Upper lobe of left lung (tissue), 6 donors: ENCODE data around the gene TRAPPC6A. TPM values are rescaled to one million over a fixed set of nuclear protein-coding genes. Genes with fewer than 3 reads are reported as not detected.
A peak's percentile ranks its signal among the peaks of the same experiment; 100 is the strongest.

ENCODE experiments used
- ATAC-seq, 2 donors: fragments of 200-7000 bp; cut with Tn5 transposase; one replicate each; pipeline ENCODE4 v1.9.1; 2022; ENCODE audit warnings: mild to moderate bottlenecking in 2 of 2, moderate library complexity in 2 of 2; ENCODE audit not compliant: low FRiP score in 2 of 2
- DNase-seq, 2 donors: peaks; one replicate each; pipeline ENCODE4 v3.0.0-alpha.2; 2019 to 2020
- H3K27ac ChIP-seq, 4 donors: fragments of 200-600 bp; sonication (generic); one replicate each; pipeline ENCODE4 v1.5.1; 2016 to 2019
- H3K27me3 ChIP-seq, 4 donors: fragments of 200-600 bp; sonication (generic); one replicate each; pipeline ENCODE4 v1.5.1; 2017 to 2019
- H3K36me3 ChIP-seq, 4 donors: fragments of 200-600 bp; sonication (generic); one replicate each; pipeline ENCODE4 v1.5.1; 2016 to 2019
- H3K4me1 ChIP-seq, 4 donors: fragments of 200-600 bp; sonication (generic); one replicate each; pipeline ENCODE4 v1.5.1; 2018 to 2019
- H3K4me3 ChIP-seq, 4 donors: fragments of 200-600 bp; sonication (generic); one replicate each; pipeline ENCODE4 v1.5.1; 2017 to 2019; ENCODE audit warnings: mild to moderate bottlenecking in 2 of 4, moderate library complexity in 1 of 4
- H3K9me3 ChIP-seq, 4 donors: fragments of 200-600 bp; sonication (generic); one replicate each; pipeline ENCODE4 v1.5.1; 2018 to 2019
- CTCF ChIP-seq, 6 experiments: fragments of 450-650 bp in 4 of 6; fragments of 200-600 bp in 2 of 6; sonication (generic) in 2 of 6; IDR thresholded peaks; one replicate each; pipeline ENCODE4 v1.5.1; 2016 to 2019; ENCODE audit warnings: antibody characterized with exemption in 6 of 6
- EP300 ChIP-seq, 4 donors: sonication (generic); formaldehyde crosslinking; IDR thresholded peaks; one replicate each; pipeline ENCODE4 v1.5.1; 2017; ENCODE audit warnings: antibody characterized with exemption in 4 of 4, control low read depth in 2 of 4
- POLR2A ChIP-seq, 4 donors: fragments of 450-650 bp; IDR thresholded peaks; one replicate each; pipeline ENCODE4 v1.5.1; 2016 to 2017; ENCODE audit warnings: antibody characterized with exemption in 4 of 4, mild to moderate bottlenecking in 2 of 4
- POLR2AphosphoS5 ChIP-seq, 2 donors: sonication (generic); formaldehyde crosslinking; IDR thresholded peaks; one replicate each; pipeline ENCODE4 v1.5.1; 2017; ENCODE audit warnings: antibody characterized with exemption in 2 of 2
- WGBS, 2 donors: methylation state at CpG; one replicate each; pipeline ENCODE4 v1.1.5; 2017 to 2018; 5-methylcytosine and 5-hydroxymethylcytosine counted together
- total RNA-seq, 6 donors: library from RNA; depleted of rRNA in 4 of 6; stranded (reverse); fragments of >200 nt in 4 of 6; gene quantifications; one replicate each; pipeline versions ENCODE4 v1.1.0 to v1.2.1, GENCODE V29; 2016 to 2021
- donor health status: DM: no; HTN: no; CAD: no; lungs with moderate emphysema.
- donor health status: DM: no; HTN: yes; CAD: no; lungs with severe emphysema.

Gene TRAPPC6A
- total RNA-seq, 6 donors from 2014 or later, result 10.5 to 53.3 (median 23.7) TPM

- H3K4me3 ChIP-seq, result no peak overlapping the region
- ATAC-seq, result no peak
- 56 to 60% methylated on average over 1 to 4 of the region's 4 CpGs for WGBS, 2 donors
- no peak for TF ChIP-seq CTCF (IDR thresholded peaks at IDR 0.05)
- TF ChIP-seq POLR2A (IDR thresholded peaks at IDR 0.05), result no peak
- no peak for TF ChIP-seq EP300 (IDR thresholded peaks at IDR 0.05)
- TF ChIP-seq POLR2AphosphoS5 (IDR thresholded peaks at IDR 0.05), result no peak
- no peaks in the 10 kb centered on the region for H3K9me3 ChIP-seq
- H3K27me3 ChIP-seq, result peaks cover 0 to 28% (median 23%) of the 10 kb centered on the region in 4 donors
- DNase-seq, result peak in 1 of 2 donors; percentile 44
- H3K27ac ChIP-seq, result no peak overlapping the region
- H3K4me1 ChIP-seq, result peaks cover 24 to 33% (median 27%) of the 10 kb centered on the region in 4 donors
- peaks cover 0 to 13% (median 8%) of the 10 kb centered on the region in 4 donors for H3K36me3 ChIP-seq
Observed at GRCh38 chr19:45150751-45151281, 27.2 kb downstream of the TRAPPC6A start.

GRCh38 chr19:45150180-45150579, 27.9 kb downstream of the TRAPPC6A start:
- TF ChIP-seq EP300 (IDR thresholded peaks at IDR 0.05) (no peak), POLR2AphosphoS5 (IDR thresholded peaks at IDR 0.05) (no peak), POLR2A (IDR thresholded peaks at IDR 0.05) (no peak)
- ATAC-seq (no peak), DNase-seq (no peak)
- H3K27me3 ChIP-seq, result peaks cover 0 to 28% (median 23%) of the 10 kb centered on the region in 4 donors
- no peak overlapping the region for H3K27ac ChIP-seq
- H3K4me3 ChIP-seq, result no peak overlapping the region
- peaks cover 24 to 33% (median 27%) of the 10 kb centered on the region in 4 donors for H3K4me1 ChIP-seq
- peaks cover 0 to 19% (median 15%) of the 10 kb centered on the region in 4 donors for H3K36me3 ChIP-seq
- WGBS, 2 donors, result 93% methylated on average over 4 of the region's 4 CpGs
- H3K9me3 ChIP-seq, result no peaks in the 10 kb centered on the region

- H3K4me1 ChIP-seq, result peaks cover 24 to 28% (median 25%) of the 10 kb centered on the region in 4 donors
Observed at GRCh38 chr19:45149129-45149528, 28.9 kb downstream of the TRAPPC6A start.

GRCh38 chr19:45147835-45148676, 30.0 kb downstream of the TRAPPC6A start:
- peaks cover 14 to 18% (median 14%) of the 10 kb centered on the region in 4 donors for H3K4me1 ChIP-seq
- WGBS, 2 donors, result 87 to 91% methylated on average over 16 to 17 of the region's 18 CpGs
- no peak overlapping the region for H3K27ac ChIP-seq
- ATAC-seq, result no peak
- DNase-seq, result no peak
- no peak overlapping the region for H3K4me3 ChIP-seq
- TF ChIP-seq EP300 (IDR thresholded peaks at IDR 0.05) (no peak), CTCF (IDR thresholded peaks at IDR 0.05) (no peak), POLR2AphosphoS5 (IDR thresholded peaks at IDR 0.05) (no peak), POLR2A (IDR thresholded peaks at IDR 0.05) (no peak)
- peaks cover 0 to 18% (median 14%) of the 10 kb centered on the region in 4 donors for H3K27me3 ChIP-seq
- no peaks in the 10 kb centered on the region for H3K9me3 ChIP-seq
- H3K36me3 ChIP-seq, result peaks cover 0 to 37% (median 26%) of the 10 kb centered on the region in 4 donors

More at GRCh38 chr19:45149129-45149528, 28.9 kb downstream of the TRAPPC6A start:
- ATAC-seq, result no peak
- H3K27ac ChIP-seq, result no peak overlapping the region
- no peak for DNase-seq
- TF ChIP-seq POLR2AphosphoS5 (IDR thresholded peaks at IDR 0.05) (no peak), POLR2A (IDR thresholded peaks at IDR 0.05) (no peak), CTCF (IDR thresholded peaks at IDR 0.05) (no peak)
- 85 to 90% methylated on average over 9 of the region's 9 CpGs for WGBS, 2 donors
- H3K4me3 ChIP-seq, result no peak overlapping the region
- H3K36me3 ChIP-seq, result peaks cover 0 to 28% (median 22%) of the 10 kb centered on the region in 4 donors
- H3K27me3 ChIP-seq, result peaks cover 0 to 28% (median 23%) of the 10 kb centered on the region in 4 donors
- no peaks in the 10 kb centered on the region for H3K9me3 ChIP-seq

GRCh38 chr19:45146741-45147205, 31.3 kb downstream of the TRAPPC6A start:
- H3K27me3 ChIP-seq, result peaks cover 0 to 8% (median 3%) of the 10 kb centered on the region in 4 donors
- 97 to 98% methylated on average over 7 to 15 of the region's 18 CpGs for WGBS, 2 donors
- no peak overlapping the region for H3K27ac ChIP-seq
- ATAC-seq (no peak), DNase-seq (peak in 1 of 2 donors; percentile 75)
- H3K4me1 ChIP-seq, result peaks cover under 1 to 6% (median 1%) of the 10 kb centered on the region in 4 donors
- TF ChIP-seq POLR2AphosphoS5 (IDR thresholded peaks at IDR 0.05) (no peak), EP300 (IDR thresholded peaks at IDR 0.05) (no peak)
- no peaks in the 10 kb centered on the region for H3K9me3 ChIP-seq
- H3K4me3 ChIP-seq, result no peak overlapping the region
- peaks cover under 1 to 50% (median 37%) of the 10 kb centered on the region in 4 donors for H3K36me3 ChIP-seq
